PC-3 (cell line): Measurements from ENCODE around the gene PCDHAC2.

Source experiments
- EZH2 ChIP-seq: fragments of 300-600 bp; sonication (generic); IDR thresholded peaks from one replicate; pipeline ENCODE4 v1.6.1; 2017; ENCODE audit warnings: antibody characterized with exemption, mild to moderate bottlenecking, low read length; ENCODE audit not compliant: unreplicated experiment
- TF ChIP-seq, protein P1 (sequence below): fragments of 300-600 bp; sonication (generic); conservative IDR thresholded peaks from 2 replicates; pipeline ENCODE4 v1.5.1; 2017; ENCODE audit warnings: antibody characterized with exemption, low read depth, mild to moderate bottlenecking, low read length

DNA sequence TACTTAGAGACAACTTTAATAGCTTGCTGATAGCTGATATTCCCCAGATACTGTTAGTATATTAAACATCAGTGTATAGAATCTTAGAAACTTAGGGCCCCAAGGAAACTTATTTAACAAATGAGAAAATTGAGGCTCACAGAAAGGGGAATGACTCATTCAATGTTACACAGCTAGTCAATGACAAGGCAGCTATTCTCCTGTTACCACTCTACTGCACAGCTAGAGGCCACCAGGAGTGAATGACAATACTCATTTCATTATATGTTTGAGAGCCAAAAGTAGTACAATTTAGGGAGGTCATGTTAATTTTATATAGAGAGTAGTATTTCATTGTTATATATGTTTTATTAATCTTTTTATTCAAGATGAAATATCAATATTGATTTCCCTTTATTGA lies 51.7 kb downstream of the PCDHAC2 start:
- TF ChIP-seq, protein P1, sequence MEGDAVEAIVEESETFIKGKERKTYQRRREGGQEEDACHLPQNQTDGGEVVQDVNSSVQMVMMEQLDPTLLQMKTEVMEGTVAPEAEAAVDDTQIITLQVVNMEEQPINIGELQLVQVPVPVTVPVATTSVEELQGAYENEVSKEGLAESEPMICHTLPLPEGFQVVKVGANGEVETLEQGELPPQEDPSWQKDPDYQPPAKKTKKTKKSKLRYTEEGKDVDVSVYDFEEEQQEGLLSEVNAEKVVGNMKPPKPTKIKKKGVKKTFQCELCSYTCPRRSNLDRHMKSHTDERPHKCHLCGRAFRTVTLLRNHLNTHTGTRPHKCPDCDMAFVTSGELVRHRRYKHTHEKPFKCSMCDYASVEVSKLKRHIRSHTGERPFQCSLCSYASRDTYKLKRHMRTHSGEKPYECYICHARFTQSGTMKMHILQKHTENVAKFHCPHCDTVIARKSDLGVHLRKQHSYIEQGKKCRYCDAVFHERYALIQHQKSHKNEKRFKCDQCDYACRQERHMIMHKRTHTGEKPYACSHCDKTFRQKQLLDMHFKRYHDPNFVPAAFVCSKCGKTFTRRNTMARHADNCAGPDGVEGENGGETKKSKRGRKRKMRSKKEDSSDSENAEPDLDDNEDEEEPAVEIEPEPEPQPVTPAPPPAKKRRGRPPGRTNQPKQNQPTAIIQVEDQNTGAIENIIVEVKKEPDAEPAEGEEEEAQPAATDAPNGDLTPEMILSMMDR: no peak
- no peak for TF ChIP-seq EZH2
